H9 (cell line): ENCODE results near the gene ASTN2. TPM values are rescaled to one million over a fixed set of nuclear protein-coding genes. Genes with fewer than 3 reads are reported as not detected.

Experiments used
- DNase-seq: peaks from one replicate; pipeline ENCODE4 v3.0.0-alpha.2; 2017
- H2AFZ ChIP-seq: one replicate; pipeline ENCODE4 v1.6.1; 2013; ENCODE audit warnings: mild to moderate bottlenecking, low read length, control low read depth, moderate library complexity
- H2AK5ac ChIP-seq: 2 replicates; pipeline ENCODE4 v1.6.1; 2013; ENCODE audit warnings: low read length, control low read depth, mixed read lengths; ENCODE audit not compliant: insufficient read length
- H2BK120ac ChIP-seq: one replicate; pipeline ENCODE4 v1.6.1; 2013; ENCODE audit warnings: low read depth, mild to moderate bottlenecking, low read length, control low read depth, inconsistent platforms; ENCODE audit not compliant: poor library complexity, severe bottlenecking
- H2BK12ac ChIP-seq: 2 replicates; pipeline ENCODE4 v1.6.1; 2013; ENCODE audit warnings: low read length, control low read depth, mixed read lengths, low read depth; ENCODE audit not compliant: insufficient read length
- H2BK15ac ChIP-seq: 2 replicates; pipeline ENCODE4 v1.6.1; 2013; ENCODE audit warnings: low read depth, low read length, control low read depth
- H2BK20ac ChIP-seq: one replicate; pipeline ENCODE4 v1.6.1; 2013; ENCODE audit warnings: low read depth, mild to moderate bottlenecking, low read length, control low read depth, inconsistent platforms; ENCODE audit not compliant: poor library complexity, severe bottlenecking
- H2BK5ac ChIP-seq: 2 replicates; pipeline ENCODE4 v1.6.1; 2013; ENCODE audit warnings: low read length, control low read depth, mixed read lengths; ENCODE audit not compliant: insufficient read length
- H3K14ac ChIP-seq: 2 replicates; pipeline ENCODE4 v1.6.1; 2013; ENCODE audit warnings: low read length, control low read depth; ENCODE audit not compliant: insufficient read depth
- H3K18ac ChIP-seq: 2 replicates; pipeline ENCODE4 v1.6.1; 2013; ENCODE audit warnings: low read depth, mild to moderate bottlenecking, mixed read lengths, low read length, control low read depth; ENCODE audit not compliant: insufficient read length
- H3K23ac ChIP-seq: 2 replicates; pipeline ENCODE4 v1.6.1; 2013; ENCODE audit warnings: low read length, control low read depth, mixed read lengths, low read depth; ENCODE audit not compliant: insufficient read length
- H3K23me2 ChIP-seq: 2 replicates; pipeline ENCODE4 v1.6.1; 2013; ENCODE audit warnings: low read depth, mild to moderate bottlenecking, mixed read lengths, low read length, control low read depth; ENCODE audit not compliant: insufficient read length, poor library complexity, severe bottlenecking
- H3K27ac ChIP-seq: 2 replicates; pipeline ENCODE4 v1.5.1; 2013; ENCODE audit warnings: low read length, control low read depth, mixed read lengths, low read depth; ENCODE audit not compliant: insufficient read length
- H3K27me3 ChIP-seq: 2 replicates; pipeline ENCODE4 v1.6.1; 2013; ENCODE audit warnings: low read length, control low read depth, inconsistent platforms; ENCODE audit not compliant: insufficient read depth
- H3K4ac ChIP-seq: 2 replicates; pipeline ENCODE4 v1.6.1; 2013; ENCODE audit warnings: low read depth, mild to moderate bottlenecking, control low read depth, inconsistent platforms, low read length, moderate library complexity
- H3K4me1 ChIP-seq: 2 replicates; pipeline ENCODE4 v1.6.1; 2013; ENCODE audit warnings: low read length, control low read depth, inconsistent platforms; ENCODE audit not compliant: insufficient read depth
- H3K4me2 ChIP-seq: 2 replicates; pipeline ENCODE4 v1.6.1; 2013; ENCODE audit warnings: low read length, control low read depth, mixed read lengths; ENCODE audit not compliant: insufficient read length, insufficient read depth
- H3K56ac ChIP-seq: 2 replicates; pipeline ENCODE4 v1.6.1; 2013; ENCODE audit warnings: low read depth, mild to moderate bottlenecking, mixed read lengths, low read length, control low read depth; ENCODE audit not compliant: insufficient read length
- H3K79me1 ChIP-seq: 2 replicates; pipeline ENCODE4 v1.6.1; 2013; ENCODE audit warnings: low read depth, mild to moderate bottlenecking, moderate library complexity, low read length, control low read depth, inconsistent platforms; ENCODE audit not compliant: insufficient read depth, poor library complexity, severe bottlenecking
- H3K79me2 ChIP-seq: 2 replicates; pipeline ENCODE4 v1.6.1; 2013; ENCODE audit warnings: low read length, control low read depth, inconsistent platforms; ENCODE audit not compliant: insufficient read depth
- H3K9ac ChIP-seq: 2 replicates; pipeline ENCODE4 v1.6.1; 2013; ENCODE audit warnings: low read length, control low read depth, mixed read lengths; ENCODE audit not compliant: insufficient read length; ENCODE audit errors: extremely low read depth
- H3K9me3 ChIP-seq: one replicate; pipeline ENCODE4 v1.6.1; 2013; ENCODE audit warnings: low read depth, low read length, inconsistent platforms; ENCODE audit not compliant: control insufficient read depth
- H3T11ph ChIP-seq: one replicate; pipeline ENCODE4 v1.6.1; 2013; ENCODE audit warnings: mild to moderate bottlenecking, low read length, control low read depth, inconsistent platforms
- H4K20me1 ChIP-seq: one replicate; pipeline ENCODE4 v1.6.1; 2013; ENCODE audit not compliant: control insufficient read depth, insufficient read length, insufficient read depth
- H4K5ac ChIP-seq: 2 replicates; pipeline ENCODE4 v1.6.1; 2013; ENCODE audit warnings: low read depth, mild to moderate bottlenecking, mixed read lengths, low read length, control low read depth; ENCODE audit not compliant: insufficient read length
- H4K8ac ChIP-seq: replicated peaks from 2 replicates; pipeline ENCODE4 v1.6.1; 2013; ENCODE audit warnings: low read length, control low read depth, mixed read lengths, low read depth; ENCODE audit not compliant: insufficient read length
- H4K91ac ChIP-seq: 2 replicates; pipeline ENCODE4 v1.6.1; 2013; ENCODE audit warnings: low read depth, mild to moderate bottlenecking, moderate library complexity, mixed read lengths, low read length, control low read depth; ENCODE audit not compliant: insufficient read length
- H3K27ac Mint-ChIP-seq, 3 experiments: 2 replicates in 2 of 3; 3 replicates in 1 of 3; pipeline ENCODE4 v1.8.0; 2020 to 2021; ENCODE audit warnings: mixed read lengths in 3 of 3, mild to moderate bottlenecking in 1 of 3, moderate library complexity in 1 of 3
- H3K27me3 Mint-ChIP-seq: 2 replicates; pipeline ENCODE4 v1.8.0; 2021; ENCODE audit warnings: low read depth, mild to moderate bottlenecking, moderate library complexity, mixed read lengths
- H3K36me3 Mint-ChIP-seq, 3 experiments: 2 replicates in 2 of 3; 3 replicates in 1 of 3; pipeline ENCODE4 v1.8.0; 2020 to 2021; ENCODE audit warnings: low read depth in 3 of 3, mixed read lengths in 3 of 3; ENCODE audit not compliant: insufficient read depth in 1 of 3
- H3K4me1 Mint-ChIP-seq, 2 experiments: 2 replicates each; pipeline ENCODE4 v1.8.0; 2020; ENCODE audit warnings: mixed read lengths in 2 of 2
- H3K4me3 Mint-ChIP-seq, 2 experiments: 2 replicates in 1 of 2; 3 replicates in 1 of 2; pipeline ENCODE4 v1.8.0; 2020 to 2021; ENCODE audit warnings: mild to moderate bottlenecking in 2 of 2, mixed read lengths in 2 of 2, moderate library complexity in 1 of 2
- H3K9me3 Mint-ChIP-seq, 2 experiments: 2 replicates in 1 of 2; 3 replicates in 1 of 2; pipeline ENCODE4 v1.8.0; 2020; ENCODE audit warnings: mild to moderate bottlenecking in 2 of 2, mixed read lengths in 2 of 2, moderate library complexity in 1 of 2
- WGBS: extraction: QIAGEN DNeasy Blood & Tissue Kit; methylation state at CpG from one replicate; pipeline ENCODE4 v1.1.7; 2013; ENCODE audit warnings: missing lambda C conversion rate, low lambda C conversion rate, mixed read lengths; ENCODE audit not compliant: insufficient read length; ENCODE audit errors: extremely low coverage; 5-methylcytosine and 5-hydroxymethylcytosine counted together
- total RNA-seq: library from RNA; stranded (reverse); gene quantifications from 2 replicates; pipeline ENCODE4 v1.2.1, GENCODE V29; 2021
- TF ChIP-seq, protein P1 (sequence below): fragments of 200-600 bp; sonication (generic); conservative IDR thresholded peaks from 3 replicates; pipeline ENCODE4 v1.8.0; 2021; ENCODE audit warnings: antibody characterized with exemption, mild to moderate bottlenecking

The ASTN2 gene
- total RNA-seq, 1 experiment from 2014 or later = 9.7 TPM

GRCh38 chr9:116792271-116792670, 622.6 kb downstream of the ASTN2 start:
- no peak overlapping the region for H3K14ac ChIP-seq
- no peak overlapping the region for H4K5ac ChIP-seq
- H4K8ac ChIP-seq = no peak overlapping the region
- no peaks in the 10 kb centered on the region for H3K79me1 ChIP-seq
- Mint-ChIP-seq H3K27ac (peak overlapping the region in 1 of 3 experiments; percentile 39; a peak in 1 of 7 replicates), H3K4me1 (peaks cover 30 to 33% of the 10 kb centered on the region in 2 experiments), H3K9me3 (no peaks in the 10 kb centered on the region), H3K36me3 (no peaks in the 10 kb centered on the region), H3K27me3 (no peaks in the 10 kb centered on the region; the same call in 1 of the 2 replicates), H3K4me3 (no peak overlapping the region)
- H4K20me1 ChIP-seq = no peaks in the 10 kb centered on the region
- no peak overlapping the region for H4K91ac ChIP-seq
- no peak overlapping the region for H3K4me2 ChIP-seq
- H2BK120ac ChIP-seq = no peak overlapping the region
- H3K9ac ChIP-seq = no peak overlapping the region
- no peak for DNase-seq
- H3K56ac ChIP-seq = no peak overlapping the region
- H2AK5ac ChIP-seq = no peak overlapping the region
- H3K4me1 ChIP-seq = no peaks in the 10 kb centered on the region
- H3K27ac ChIP-seq = no peak overlapping the region
- no peak overlapping the region for H2BK12ac ChIP-seq
- no peak overlapping the region for H3K18ac ChIP-seq
- no peaks in the 10 kb centered on the region for H3K79me2 ChIP-seq
- H3K4ac ChIP-seq = no peak overlapping the region
- TF ChIP-seq, protein P1, sequence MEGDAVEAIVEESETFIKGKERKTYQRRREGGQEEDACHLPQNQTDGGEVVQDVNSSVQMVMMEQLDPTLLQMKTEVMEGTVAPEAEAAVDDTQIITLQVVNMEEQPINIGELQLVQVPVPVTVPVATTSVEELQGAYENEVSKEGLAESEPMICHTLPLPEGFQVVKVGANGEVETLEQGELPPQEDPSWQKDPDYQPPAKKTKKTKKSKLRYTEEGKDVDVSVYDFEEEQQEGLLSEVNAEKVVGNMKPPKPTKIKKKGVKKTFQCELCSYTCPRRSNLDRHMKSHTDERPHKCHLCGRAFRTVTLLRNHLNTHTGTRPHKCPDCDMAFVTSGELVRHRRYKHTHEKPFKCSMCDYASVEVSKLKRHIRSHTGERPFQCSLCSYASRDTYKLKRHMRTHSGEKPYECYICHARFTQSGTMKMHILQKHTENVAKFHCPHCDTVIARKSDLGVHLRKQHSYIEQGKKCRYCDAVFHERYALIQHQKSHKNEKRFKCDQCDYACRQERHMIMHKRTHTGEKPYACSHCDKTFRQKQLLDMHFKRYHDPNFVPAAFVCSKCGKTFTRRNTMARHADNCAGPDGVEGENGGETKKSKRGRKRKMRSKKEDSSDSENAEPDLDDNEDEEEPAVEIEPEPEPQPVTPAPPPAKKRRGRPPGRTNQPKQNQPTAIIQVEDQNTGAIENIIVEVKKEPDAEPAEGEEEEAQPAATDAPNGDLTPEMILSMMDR = no peak
- no peak overlapping the region for H2BK15ac ChIP-seq
- H2BK5ac ChIP-seq = no peak overlapping the region
- H3K9me3 ChIP-seq = no peaks in the 10 kb centered on the region
- no peak overlapping the region for H3K23ac ChIP-seq
- H2BK20ac ChIP-seq = no peak overlapping the region
- no peaks in the 10 kb centered on the region for H3K23me2 ChIP-seq
- H3T11ph ChIP-seq = no peak overlapping the region
- WGBS = no CpG with 5 or more reads among the region's 6 CpGs
- H2AFZ ChIP-seq = no peak overlapping the region
- H3K27me3 ChIP-seq = no peaks in the 10 kb centered on the region
